Inflammatory macrophage (primary cell): ENCODE measurements around the gene SUPT6H.
"Not testable (repeated sequence)": the region's sequence is repeated elsewhere in the genome, so short reads cannot be mapped to it uniquely, and the experiment has no call there.

Source experiments
- DNase-seq, 2 donors: peaks; one replicate each; pipeline ENCODE4 v3.0.0-alpha.2; 2020 to 2022

The SUPT6H gene

GRCh38 chr17:28648698-28649097 lies 13.3 kb upstream of the SUPT6H start:
- no peak for DNase-seq

- DNase-seq: no peak
Measured at GRCh38 chr17:28655160-28655559, 6.8 kb upstream of the SUPT6H start.

DNA sequence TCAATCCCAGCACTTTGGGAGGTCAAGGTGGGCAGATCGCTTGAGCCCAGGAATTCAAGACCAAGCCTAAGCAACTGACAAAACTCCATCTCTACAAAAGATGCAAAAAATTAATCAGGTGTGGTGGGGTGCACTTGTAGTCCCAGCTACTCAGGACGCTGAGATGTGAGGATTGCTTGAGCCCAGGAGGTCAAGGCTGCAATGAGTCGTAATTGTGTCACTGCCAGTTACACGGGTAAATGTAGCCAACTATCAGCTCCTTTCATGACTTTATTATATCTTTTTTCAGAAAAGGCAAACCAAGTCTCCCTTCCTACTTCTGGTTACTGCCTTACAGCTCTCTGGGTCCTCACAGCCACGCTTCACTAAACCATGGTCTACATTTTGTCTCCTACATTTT lies 4.2 kb upstream of the SUPT6H start:
- DNase-seq: no peak

DNA sequence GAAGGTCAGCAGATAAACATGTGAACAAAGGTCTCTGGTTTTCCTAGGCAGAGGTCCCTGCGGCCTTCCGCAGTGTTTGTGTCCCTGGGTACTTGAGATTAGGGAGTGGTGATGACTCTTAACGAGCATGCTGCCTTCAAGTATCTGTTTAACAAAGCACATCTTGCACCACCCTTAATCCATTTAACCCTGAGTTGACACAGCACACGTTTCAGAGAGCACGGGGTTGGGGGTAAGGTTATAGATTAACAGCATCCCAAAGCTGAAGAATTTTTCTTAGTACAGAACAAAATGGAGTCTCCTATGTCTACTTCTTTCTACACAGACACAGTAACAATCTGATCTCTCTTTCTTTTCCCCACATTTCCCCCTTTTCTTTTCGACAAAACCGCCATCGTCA lies 3.7 kb upstream of the SUPT6H start:
- not testable (repeated sequence) for DNase-seq

DNA sequence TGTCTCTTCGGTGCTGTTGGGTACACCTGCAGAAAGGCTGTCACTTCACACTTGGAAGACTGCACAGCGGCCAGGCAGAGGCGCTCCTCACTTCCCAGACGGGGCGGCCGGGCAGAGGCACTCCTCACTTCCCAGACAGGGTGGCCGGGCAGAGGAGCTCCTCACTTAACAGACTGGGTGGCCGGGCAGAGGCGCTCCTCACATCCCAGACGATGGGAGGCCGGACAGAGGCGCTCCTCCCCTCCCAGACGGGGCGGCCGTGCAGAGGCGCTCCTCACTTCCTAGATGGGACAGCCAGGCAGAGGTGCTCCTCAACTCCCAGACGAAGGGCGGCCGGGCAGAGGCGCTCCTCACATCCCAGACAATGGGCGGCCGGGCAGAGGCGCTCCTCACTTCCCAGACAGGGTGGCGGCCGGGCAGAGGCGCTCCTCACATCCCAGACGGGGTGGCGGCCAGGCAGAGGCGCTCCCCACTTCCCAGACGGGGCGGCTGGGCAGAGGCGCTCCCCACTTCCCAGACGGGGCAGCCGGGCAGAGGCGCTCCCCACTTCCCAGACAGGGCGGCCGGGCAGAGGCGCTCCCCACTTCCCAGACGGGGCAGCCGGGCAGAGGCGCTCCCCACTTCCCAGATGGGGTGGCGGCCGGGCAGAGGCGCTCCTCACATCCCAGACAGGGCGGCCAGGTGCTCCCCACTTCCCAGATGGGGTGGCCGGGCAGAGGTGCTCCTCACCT lies 3.1 kb upstream of the SUPT6H start:
- DNase-seq: not testable (repeated sequence)

DNA sequence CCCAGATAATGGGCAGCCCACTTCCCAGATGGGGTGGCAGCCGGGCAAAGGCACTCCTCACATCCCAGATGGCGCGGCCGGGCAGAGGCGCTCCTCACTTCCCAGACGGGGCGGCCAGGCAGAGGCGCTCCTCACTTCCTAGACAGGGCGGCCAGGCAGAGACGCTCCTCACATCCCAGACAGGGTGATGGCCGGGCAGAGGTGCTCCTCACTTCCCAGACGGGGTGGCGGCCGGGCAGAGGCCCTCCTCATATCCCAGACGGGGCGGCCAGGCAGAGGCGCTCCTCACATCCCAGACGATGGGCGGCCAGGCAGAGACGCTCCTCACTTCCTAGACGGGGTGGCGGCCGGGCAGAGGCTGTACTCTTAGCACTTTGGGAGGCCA lies 2.5 kb upstream of the SUPT6H start:
- DNase-seq: not testable (repeated sequence)

- DNase-seq: no peak
Measured at GRCh38 chr17:28662527-28662829, 473 bp downstream of the SUPT6H start.

DNA sequence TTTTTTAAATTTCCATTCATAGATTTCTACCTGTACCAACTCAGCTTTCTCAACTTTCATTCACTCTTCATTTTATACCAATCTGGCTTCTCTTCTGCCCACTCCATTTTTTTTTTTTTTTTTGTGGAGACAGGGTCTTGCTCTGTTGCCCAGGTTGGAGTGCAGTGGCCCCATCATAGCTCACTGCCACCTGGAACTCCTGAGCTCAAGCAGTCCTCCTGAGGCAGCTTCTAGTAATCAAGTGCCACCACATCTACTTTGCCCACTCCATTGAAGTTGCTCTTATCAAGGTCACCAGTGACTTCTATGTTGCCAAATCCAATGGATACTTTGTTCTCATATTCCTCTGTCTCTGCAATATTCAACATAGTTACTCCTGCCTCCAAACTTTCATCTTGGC lies 1.7 kb downstream of the SUPT6H start:
- DNase-seq: no peak

- no peak for DNase-seq
Measured at GRCh38 chr17:28665994-28666393, 4.0 kb downstream of the SUPT6H start.

- DNase-seq: no peak
Measured at GRCh38 chr17:28667870-28668269, 5.9 kb downstream of the SUPT6H start.

GRCh38 chr17:28669918-28670317 lies 7.9 kb downstream of the SUPT6H start:
- no peak for DNase-seq

GRCh38 chr17:28675490-28675889 lies 13.5 kb downstream of the SUPT6H start:
- DNase-seq: no peak

DNA sequence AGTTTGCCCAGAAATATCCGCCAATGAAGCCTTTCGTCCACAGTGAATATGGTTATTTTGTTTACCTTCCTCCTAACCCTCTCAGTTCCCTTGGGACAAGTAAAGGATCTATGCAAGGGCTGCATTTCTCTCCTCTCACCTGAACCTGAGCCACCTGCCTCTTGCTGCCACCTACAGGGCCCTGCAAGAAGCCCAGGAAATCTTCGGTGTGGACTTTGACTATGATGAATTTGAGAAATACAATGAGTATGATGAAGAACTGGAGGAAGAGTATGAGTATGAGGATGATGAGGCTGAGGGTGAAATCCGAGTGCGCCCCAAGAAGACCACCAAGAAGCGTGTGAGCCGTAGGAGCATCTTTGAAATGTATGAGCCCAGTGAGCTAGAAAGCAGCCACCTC lies 14.0 kb downstream of the SUPT6H start:
- DNase-seq: no peak

DNA sequence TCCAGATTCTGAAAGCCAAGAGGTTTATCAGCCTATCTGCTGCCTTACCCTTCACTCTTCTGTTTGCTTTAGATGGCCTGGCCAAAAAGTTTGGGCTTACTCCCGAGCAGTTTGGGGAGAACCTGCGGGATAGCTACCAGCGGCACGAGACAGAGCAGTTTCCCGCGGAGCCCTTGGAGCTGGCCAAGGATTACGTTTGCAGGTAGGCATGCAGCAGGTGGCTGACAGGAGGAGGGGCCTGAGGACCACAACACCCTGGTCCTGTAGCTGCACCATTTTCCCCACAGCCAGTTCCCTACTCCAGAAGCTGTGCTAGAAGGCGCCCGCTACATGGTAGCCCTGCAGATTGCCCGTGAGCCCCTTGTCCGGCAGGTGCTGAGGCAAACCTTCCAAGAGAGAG lies 20.6 kb downstream of the SUPT6H start:
- DNase-seq: no peak

DNA sequence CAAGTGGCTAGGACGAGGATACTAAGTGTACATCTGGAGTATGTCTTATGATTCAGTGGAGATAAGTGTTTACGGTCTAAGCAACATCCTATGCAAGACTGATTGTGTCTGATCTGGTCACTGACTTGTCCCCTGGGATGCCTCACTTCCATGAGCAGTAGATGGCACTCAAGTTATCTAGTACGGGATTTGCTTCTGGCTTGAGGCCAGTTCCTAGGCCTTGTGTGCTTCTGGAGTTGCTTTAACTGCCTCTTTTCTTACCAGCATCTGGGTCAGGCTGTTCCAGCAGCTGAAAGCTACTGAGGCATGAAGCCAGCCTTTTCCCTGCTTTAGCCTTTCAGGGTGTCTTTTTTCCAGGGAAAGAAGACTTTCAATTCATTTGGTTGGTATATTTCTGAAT lies 23.0 kb downstream of the SUPT6H start:
- no peak for DNase-seq

DNA sequence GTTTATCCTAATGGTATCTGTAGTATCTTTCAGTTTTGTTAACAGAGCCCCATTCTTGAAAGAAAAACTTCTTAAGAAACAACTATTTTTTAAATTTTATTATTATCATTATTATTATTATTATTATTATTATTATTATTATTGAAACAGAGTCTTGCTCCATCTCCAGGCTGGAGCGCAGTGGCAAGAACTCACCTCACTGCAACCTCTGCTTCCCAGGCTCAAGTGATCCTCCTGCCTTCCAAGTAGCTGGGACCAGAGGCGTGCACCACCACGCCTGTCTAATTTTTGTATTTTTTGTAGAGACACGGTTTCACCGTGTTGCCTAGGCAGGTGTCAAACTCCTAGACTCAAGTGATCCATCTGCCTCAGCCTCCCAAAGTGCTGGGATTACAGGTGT lies 23.4 kb downstream of the SUPT6H start:
- no peak for DNase-seq

- no peak for DNase-seq
Measured at GRCh38 chr17:28686296-28686695, 24.3 kb downstream of the SUPT6H start.

DNA sequence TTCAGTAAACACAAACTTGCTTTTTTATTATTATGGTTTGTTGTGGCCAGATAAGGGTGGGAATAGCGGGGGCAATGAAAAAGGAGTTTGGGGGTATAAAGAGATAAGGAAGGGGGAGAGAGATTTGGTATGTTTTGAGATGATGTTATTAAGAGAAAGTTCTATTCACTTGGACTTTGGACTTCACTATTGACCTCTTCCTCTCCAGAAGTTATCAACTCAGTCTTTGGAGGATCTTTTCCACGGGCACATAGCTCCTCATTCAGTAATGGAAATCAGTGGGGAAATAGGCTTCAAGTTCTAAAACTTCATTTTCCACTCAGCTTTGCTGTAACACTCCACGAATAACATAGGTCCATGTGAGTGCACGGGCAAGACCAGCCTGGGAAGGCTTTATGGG lies 26.5 kb downstream of the SUPT6H start:
- DNase-seq: no peak

DNA sequence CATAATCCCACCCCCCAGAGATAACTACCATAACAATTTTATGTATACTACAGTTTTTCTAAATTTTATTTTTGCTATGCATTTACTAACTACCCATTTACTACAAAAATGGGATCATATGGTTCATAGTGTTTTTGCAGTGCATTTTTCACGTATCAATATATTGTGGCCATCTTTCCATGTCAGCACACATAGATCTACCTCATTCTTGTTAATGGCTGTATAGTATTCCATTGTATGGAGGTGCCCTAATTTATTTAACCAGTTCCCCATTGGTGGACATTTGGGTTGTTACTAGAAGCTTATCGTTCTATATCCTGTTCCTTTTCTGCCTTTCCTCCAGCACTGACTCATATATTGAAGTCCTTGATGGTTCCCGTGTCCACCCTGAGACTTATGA lies 27.0 kb downstream of the SUPT6H start:
- no peak for DNase-seq

DNA sequence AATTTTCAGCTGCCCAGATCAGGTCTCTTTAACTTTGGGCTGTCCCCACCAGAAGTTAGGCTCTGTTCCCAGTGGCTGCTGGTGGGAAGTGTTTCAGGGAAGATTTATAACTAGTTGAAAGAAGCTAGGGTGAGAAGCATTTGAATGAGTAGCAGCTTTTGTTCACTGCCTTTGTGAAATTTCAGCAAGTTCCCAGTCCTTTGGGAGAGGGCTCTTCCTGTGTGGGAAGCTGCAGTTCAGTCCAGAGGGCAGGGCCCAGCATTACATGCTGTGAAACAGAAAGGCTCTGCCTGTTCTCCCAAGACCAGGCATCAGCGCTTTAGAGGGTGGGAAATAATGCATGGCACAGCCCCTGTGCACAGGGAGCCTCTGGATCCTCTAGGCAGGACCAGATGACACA lies 31.9 kb downstream of the SUPT6H start:
- no peak for DNase-seq

GRCh38 chr17:28698253-28698941 lies 36.4 kb downstream of the SUPT6H start:
- no peak for DNase-seq

- no peak for DNase-seq
Measured at GRCh38 chr17:28700278-28700677, 38.3 kb downstream of the SUPT6H start.

DNA sequence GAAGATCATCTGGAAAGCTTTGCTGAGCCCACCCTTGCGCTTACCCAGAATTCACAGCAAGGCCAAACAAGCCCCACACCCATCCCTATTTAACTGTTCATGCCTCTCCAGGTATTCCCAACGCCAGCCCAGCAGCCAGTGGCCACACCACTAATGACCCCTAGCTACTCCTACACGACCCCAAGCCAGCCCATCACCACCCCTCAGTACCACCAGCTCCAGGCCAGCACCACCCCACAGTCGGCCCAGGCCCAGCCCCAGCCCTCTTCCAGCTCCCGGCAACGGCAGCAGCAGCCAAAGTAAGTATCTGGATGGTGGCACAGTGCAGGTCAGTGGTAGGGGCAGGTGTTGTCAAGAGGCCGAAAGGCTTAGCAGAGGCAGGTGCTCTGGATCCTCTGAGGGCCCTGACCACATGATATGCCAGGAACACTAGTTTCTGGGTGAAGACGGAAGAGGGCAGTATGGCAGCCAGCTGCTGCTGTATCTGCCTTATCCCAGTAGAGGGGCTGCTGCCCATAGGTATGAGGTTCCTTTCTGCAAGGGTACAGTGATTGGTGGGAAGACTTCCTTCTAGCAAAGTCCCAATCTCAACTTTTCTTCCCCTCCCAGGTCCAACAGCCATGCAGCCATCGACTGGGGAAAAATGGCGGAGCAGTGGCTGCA lies 39.0 kb downstream of the SUPT6H start:
- DNase-seq: no peak

GRCh38 chr17:28702026-28702751 lies 40.2 kb downstream of the SUPT6H start:
- no peak for DNase-seq
